GM19043 (cell line): ENCODE data around the gene CRTC3.
"Not testable (repeated sequence)": the region's sequence is repeated elsewhere in the genome, so short reads cannot be mapped to it uniquely, and the experiment has no call there.

Source experiments
- ATAC-seq: cut with Tn5 transposase; IDR thresholded peaks from one replicate; pipeline ENCODE4 v1.9.1; 2021; ENCODE audit warnings: low read depth; ENCODE audit not compliant: unreplicated experiment

CRTC3 gene

GRCh38 chr15:90618330-90619125, 88.8 kb downstream of the CRTC3 start:
- ATAC-seq = no peak

GRCh38 chr15:90619468-90619867, 89.7 kb downstream of the CRTC3 start:
- ATAC-seq = no peak

- ATAC-seq = no peak
These were observed 90.2 kb downstream of the CRTC3 start for GRCh38 chr15:90619939-90620338.

- peak; percentile 87 for ATAC-seq
These were observed 90.8 kb downstream of the CRTC3 start for GRCh38 chr15:90620379-90621067.

GRCh38 chr15:90623854-90624253, 94.1 kb downstream of the CRTC3 start:
- no peak for ATAC-seq

GRCh38 chr15:90624278-90624981, 94.7 kb downstream of the CRTC3 start:
- ATAC-seq = no peak

GRCh38 chr15:90625037-90625436, 95.3 kb downstream of the CRTC3 start:
- ATAC-seq = no peak

GRCh38 chr15:90629217-90629616, 99.5 kb downstream of the CRTC3 start:
- no peak for ATAC-seq

GRCh38 chr15:90633360-90633759, 103.6 kb downstream of the CRTC3 start:
- ATAC-seq = no peak

- not testable (repeated sequence) for ATAC-seq
These were observed 107.3 kb downstream of the CRTC3 start for GRCh38 chr15:90636993-90637392.

GRCh38 chr15:90637693-90638092, 108.0 kb downstream of the CRTC3 start:
- no peak for ATAC-seq

GRCh38 chr15:90638201-90638691, 108.5 kb downstream of the CRTC3 start:
- ATAC-seq = no peak

GRCh38 chr15:90638963-90639362, 109.2 kb downstream of the CRTC3 start:
- ATAC-seq = no peak

- ATAC-seq = no peak
These were observed 111.1 kb downstream of the CRTC3 start for GRCh38 chr15:90640862-90641261.

GRCh38 chr15:90641581-90642463, 112.1 kb downstream of the CRTC3 start:
- no peak for ATAC-seq

- no peak for ATAC-seq
These were observed 113.0 kb downstream of the CRTC3 start for GRCh38 chr15:90642464-90643300.

- no peak for ATAC-seq
These were observed 113.5 kb downstream of the CRTC3 start for GRCh38 chr15:90643301-90643632.

- no peak for ATAC-seq
These were observed 114.8 kb downstream of the CRTC3 start for GRCh38 chr15:90644526-90644925.

- ATAC-seq = no peak
These were observed 115.4 kb downstream of the CRTC3 start for GRCh38 chr15:90644952-90645725.
